Prostate gland (tissue), 1 donor: Measurements from ENCODE around the gene SMG5.

Experiments
- POLR2A ChIP-seq: fragments of 450-650 bp; IDR thresholded peaks from one replicate; pipeline ENCODE4 v1.6.1; 2016; ENCODE audit warnings: antibody characterized with exemption, mild to moderate bottlenecking
- POLR2AphosphoS5 ChIP-seq: sonication (generic); formaldehyde crosslinking; IDR thresholded peaks from one replicate; pipeline ENCODE4 v1.6.1; 2017; ENCODE audit warnings: antibody characterized with exemption

DNA sequence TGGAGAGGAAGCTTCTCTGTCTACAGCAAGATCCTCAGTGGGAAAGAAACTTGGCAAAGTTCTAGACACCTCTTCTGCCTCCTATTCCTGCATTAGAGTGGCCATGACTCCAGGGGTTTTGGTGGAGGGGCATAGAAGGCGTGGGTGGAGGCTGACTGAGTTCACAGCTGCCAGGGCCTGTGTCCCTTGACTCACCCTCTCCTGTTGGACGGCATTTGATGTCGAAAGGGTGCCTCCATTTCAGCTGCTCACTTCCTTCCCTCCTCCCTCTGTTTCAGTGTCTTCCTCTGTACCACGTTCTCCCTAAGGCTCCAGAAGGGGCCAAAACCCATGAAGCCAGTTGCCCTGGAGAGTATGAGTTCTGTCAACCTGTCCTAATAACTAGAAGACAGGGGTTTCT lies 2.1 kb upstream of the SMG5 start:
- TF ChIP-seq POLR2AphosphoS5 = no peak
- TF ChIP-seq POLR2A = no peak
